GM13976 (cell line): ENCODE results near the gene TSC22D4.

Source experiments
- DNase-seq: peaks from one replicate; pipeline ENCODE4 v3.0.0; 2012; ENCODE audit warnings: low spot score
- CTCF ChIP-seq: IDR thresholded peaks from 2 replicates; pipeline ENCODE4 v1.5.1; 2012; ENCODE audit warnings: borderline replicate concordance, mild to moderate bottlenecking; ENCODE audit not compliant: insufficient read depth; ENCODE audit errors: extremely low read depth, missing control alignments, control extremely low read depth
- in situ Hi-C: fragments of 300-500 bp; cut with MboI; formaldehyde crosslinking; loops from one replicate; pipeline ENCODE4 v1.12.0; 2022; ENCODE audit warnings: low sequenced_read_pairs, mixed read lengths, inconsistent platforms; ENCODE audit not compliant: unreplicated experiment

The TSC22D4 gene

GRCh38 chr7:100434297-100435144 is 44.5 kb downstream of the TSC22D4 start:
- no peak for TF ChIP-seq CTCF
- DNase-seq: no peak
- in situ Hi-C loops: no loop called here

GRCh38 chr7:100433592-100434296 is 45.3 kb downstream of the TSC22D4 start:
- no peak for DNase-seq
- TF ChIP-seq CTCF: no peak
- in situ Hi-C loops: no loop called here

- DNase-seq: no peak
- in situ Hi-C loops: no loop called here
- no peak for TF ChIP-seq CTCF
Observed at GRCh38 chr7:100433276-100433591, 45.8 kb downstream of the TSC22D4 start.

GRCh38 chr7:100432621-100433275 is 46.3 kb downstream of the TSC22D4 start:
- TF ChIP-seq CTCF: no peak
- DNase-seq: no peak
- in situ Hi-C loops: no loop called here

GRCh38 chr7:100432053-100432452 is 47.0 kb downstream of the TSC22D4 start:
- no peak for DNase-seq
- TF ChIP-seq CTCF: no peak
- in situ Hi-C loops: no loop called here

GRCh38 chr7:100431286-100431735 is 47.7 kb downstream of the TSC22D4 start:
- no peak for DNase-seq
- TF ChIP-seq CTCF: no peak
- in situ Hi-C loops: no loop called here
